Stimulated activated CD4-positive, alpha-beta T cell treated with anti-CD3 and anti-CD28 coated beads, Interleukin-2, amount 100 ng/mL, for 24 hours (primary cell): ENCODE measurements around the gene IGF2R.

Experiments
- DNase-seq, 2 donors: peaks; one replicate each; pipeline ENCODE4 v3.0.0-alpha.2; 2020

The IGF2R gene

GRCh38 chr6:160028487-160029275 is 59.8 kb downstream of the IGF2R start:
- DNase-seq = no peak

GRCh38 chr6:160029525-160029924 is 60.6 kb downstream of the IGF2R start:
- no peak for DNase-seq

GRCh38 chr6:160030103-160030502 is 61.2 kb downstream of the IGF2R start:
- DNase-seq = no peak

DNA sequence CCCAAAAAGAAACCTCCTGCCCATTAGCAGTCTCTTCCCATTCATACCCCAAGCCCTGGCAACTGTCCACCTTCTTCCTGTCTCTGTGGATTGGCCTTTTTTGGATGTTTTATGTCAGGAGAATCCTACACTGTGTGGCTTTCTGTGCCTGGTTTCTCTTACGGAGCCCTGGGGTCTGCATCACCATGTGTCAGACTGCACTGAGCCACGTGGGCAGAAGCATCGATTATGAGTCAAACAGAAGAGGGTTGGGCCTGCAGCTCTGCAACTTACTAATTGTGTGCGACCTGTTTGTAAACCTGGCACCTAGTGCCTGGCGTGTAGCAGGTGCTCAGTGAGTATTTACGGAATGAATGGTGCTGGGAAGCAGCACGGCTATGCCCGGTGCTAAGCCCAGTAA is 62.6 kb downstream of the IGF2R start:
- no peak for DNase-seq

DNA sequence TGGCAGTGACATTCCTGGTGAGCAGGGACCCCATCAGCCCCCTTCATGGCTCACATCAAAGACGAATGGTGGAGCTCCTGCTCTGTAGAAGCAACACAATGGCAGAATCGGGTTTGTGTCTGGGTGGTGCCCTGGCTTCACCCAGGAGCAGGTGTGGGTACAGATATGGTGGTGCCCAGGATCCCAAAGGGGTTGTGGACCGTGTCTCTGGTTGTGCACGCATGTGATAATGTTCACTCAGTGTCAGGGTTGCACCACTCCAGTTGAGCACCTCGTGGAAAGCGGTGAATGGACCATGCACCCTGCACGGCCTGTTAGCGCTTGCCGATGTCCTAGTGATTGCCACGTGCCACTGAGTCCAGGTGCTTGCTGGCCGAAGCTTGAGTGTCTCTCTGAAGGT is 63.0 kb downstream of the IGF2R start:
- DNase-seq = no peak

GRCh38 chr6:160032538-160032937 is 63.7 kb downstream of the IGF2R start:
- no peak for DNase-seq

- no peak for DNase-seq
These were observed 65.4 kb downstream of the IGF2R start for GRCh38 chr6:160034036-160034930.

DNA sequence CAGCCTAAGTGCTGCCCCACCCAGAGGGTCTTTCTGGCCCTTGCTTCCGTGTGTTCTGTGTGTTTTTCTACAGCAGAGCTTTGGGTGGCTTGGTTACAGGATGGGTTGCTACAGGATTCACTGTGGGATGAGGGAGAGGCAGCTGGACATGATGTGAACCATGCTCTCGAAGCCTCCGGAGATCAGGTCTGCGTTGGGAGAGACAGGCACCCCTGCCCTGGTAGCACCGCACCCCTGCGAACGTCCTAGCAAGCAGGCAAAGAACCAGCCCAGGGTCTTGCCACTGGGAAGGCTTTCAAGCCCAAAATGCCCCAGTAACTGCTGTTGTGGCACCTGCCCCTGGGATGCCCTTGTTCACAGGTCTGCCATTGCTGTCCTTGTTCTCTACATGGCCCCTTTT is 66.4 kb downstream of the IGF2R start:
- no peak for DNase-seq

- DNase-seq = no peak
These were observed 66.9 kb downstream of the IGF2R start for GRCh38 chr6:160035693-160036330.

- no peak for DNase-seq
These were observed 67.4 kb downstream of the IGF2R start for GRCh38 chr6:160036331-160036695.

- DNase-seq = no peak
These were observed 67.9 kb downstream of the IGF2R start for GRCh38 chr6:160036790-160037206.

DNA sequence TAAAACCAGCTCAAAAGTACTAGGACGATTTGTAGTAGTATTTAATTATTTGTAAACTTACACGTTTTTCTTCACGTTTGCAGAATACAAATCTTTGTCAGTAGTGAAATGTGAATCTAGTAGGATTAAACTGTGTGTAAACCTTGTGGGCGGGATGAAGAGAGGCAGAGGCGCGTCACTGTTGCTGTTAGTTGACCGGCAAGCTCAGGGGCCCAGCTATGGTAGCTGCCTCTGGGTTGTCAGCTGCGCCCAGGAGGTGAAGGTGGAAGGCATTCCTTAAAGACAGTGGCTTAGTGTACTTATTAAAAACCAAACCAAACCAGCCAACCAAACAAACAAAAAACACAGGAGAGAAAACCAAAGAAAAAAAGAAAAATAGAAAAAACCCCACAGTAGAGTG is 69.6 kb downstream of the IGF2R start:
- DNase-seq = no peak

- DNase-seq = no peak
These were observed 70.6 kb downstream of the IGF2R start for GRCh38 chr6:160039441-160039840.

DNA sequence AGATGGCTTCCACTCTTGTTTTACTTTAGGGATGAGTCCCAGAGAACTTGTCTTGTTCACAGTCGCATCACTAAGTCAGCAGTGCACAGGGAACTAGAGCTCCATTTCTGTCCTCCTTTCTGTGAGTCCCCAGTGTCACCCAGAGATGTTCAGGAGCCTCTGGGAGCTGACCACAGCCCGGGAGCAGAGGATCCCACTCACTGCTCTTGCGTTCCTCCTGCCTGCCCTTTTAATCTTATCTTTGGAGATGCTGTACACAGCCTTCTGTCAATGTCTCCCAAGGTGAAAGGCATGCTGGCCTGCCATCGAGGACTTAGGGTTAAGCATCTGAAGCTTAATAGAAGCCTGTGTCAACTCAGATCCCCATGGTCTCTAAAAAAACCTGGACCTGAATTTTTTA is 71.2 kb downstream of the IGF2R start:
- DNase-seq = no peak

- no peak for DNase-seq
These were observed 71.8 kb downstream of the IGF2R start for GRCh38 chr6:160040527-160041264.

- no peak for DNase-seq
These were observed 72.7 kb downstream of the IGF2R start for GRCh38 chr6:160041608-160042007.

GRCh38 chr6:160042014-160042773 is 73.3 kb downstream of the IGF2R start:
- DNase-seq = no peak

GRCh38 chr6:160042788-160043301 is 74.0 kb downstream of the IGF2R start:
- no peak for DNase-seq

GRCh38 chr6:160043784-160044183 is 74.9 kb downstream of the IGF2R start:
- no peak for DNase-seq

GRCh38 chr6:160044687-160045086 is 75.8 kb downstream of the IGF2R start:
- no peak for DNase-seq

DNA sequence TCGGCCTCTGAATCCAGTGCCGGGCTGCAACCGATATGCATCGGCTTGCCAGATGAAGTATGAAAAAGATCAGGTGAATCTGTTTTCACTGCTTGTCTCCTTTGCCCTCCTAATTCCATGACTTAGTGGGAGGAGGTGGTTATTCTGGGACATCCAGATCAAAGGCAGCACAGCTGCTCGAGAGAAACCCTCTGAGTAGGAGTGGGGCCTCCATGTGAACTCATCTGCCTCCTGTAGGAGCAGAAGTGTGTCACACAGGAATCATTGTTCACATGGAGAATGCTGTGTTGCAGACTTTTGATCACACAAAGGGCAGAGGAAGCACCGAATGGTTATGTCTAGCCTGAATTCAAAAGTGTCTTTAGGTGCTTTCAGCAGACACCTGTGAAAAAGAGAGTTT is 79.6 kb downstream of the IGF2R start:
- no peak for DNase-seq

- no peak for DNase-seq
These were observed 80.5 kb downstream of the IGF2R start for GRCh38 chr6:160049346-160049745.
